ENCODE data around the gene SERPINI2. TPM values are rescaled to one million over a fixed set of nuclear protein-coding genes. Genes with fewer than 3 reads are reported as not detected.
A peak's percentile ranks its signal among the peaks of the same experiment; 100 is the strongest.
"Not testable (repeated sequence)": the region's sequence is repeated elsewhere in the genome, so short reads cannot be mapped to it uniquely, and the experiment has no call there.

SERPINI2 gene
- total and polyA plus RNA-seq, 2 of the 8 experiments (the other 6 are each of a cell fraction or from before 2014, with no cell fraction given): 0.26 TPM; not detected in 1

GRCh38 chr3:167426962-167427361 is 46.9 kb downstream of the SERPINI2 start:
- FAIRE-seq; H4K20me1 ChIP-seq (replicated peaks in 1 of 2; ENCODE audit: control insufficient read depth in 1 of 2, insufficient read depth in 2 of 2, low read length in 2 of 2); H2AK5ac ChIP-seq (ENCODE audit: low read depth, low read length); H2BK15ac ChIP-seq (ENCODE audit: low read length); H4K91ac ChIP-seq (replicated peaks; ENCODE audit: insufficient read length, low read length); H4K8ac ChIP-seq (ENCODE audit: extremely low read depth, insufficient read depth, low read length); H3K36me3 ChIP-seq (ENCODE audit: control insufficient read depth in 2 of 4, insufficient read depth in 4 of 4, low read length in 3 of 4); H3K79me2 ChIP-seq (ENCODE audit: control insufficient read depth in 1 of 2, insufficient read depth in 2 of 2, low read length in 2 of 2); POLR2A ChIA-PET (ENCODE audit: partially characterized antibody); H3K4me3 ChIP-seq (ENCODE audit: extremely low read depth in 1 of 4, insufficient read depth in 2 of 4, low read depth in 3 of 4, low read length in 4 of 4); H3K23me2 ChIP-seq (ENCODE audit: low read depth, low read length); H2BK5ac ChIP-seq (ENCODE audit: low read depth, low read length); H3K56ac ChIP-seq (replicated peaks; ENCODE audit: insufficient read length, low read depth, low read length); H3K4me1 ChIP-seq (replicated peaks in 1 of 4; ENCODE audit: control insufficient read depth in 3 of 4, insufficient read depth in 4 of 4, low read length in 3 of 4); H4K5ac ChIP-seq (ENCODE audit: insufficient read length, low read depth, low read length); H3K4ac ChIP-seq (replicated peaks; ENCODE audit: insufficient read length, low read depth, low read length); H3K79me1 ChIP-seq (ENCODE audit: low read depth, low read length); H2AFZ ChIP-seq (ENCODE audit: low read length); H3K14ac ChIP-seq (ENCODE audit: insufficient read length); H3K18ac ChIP-seq (ENCODE audit: extremely low read depth, low read length); H3K9ac ChIP-seq (replicated peaks in 1 of 4; ENCODE audit: extremely low read depth in 1 of 4, low read depth in 3 of 4, low read length in 3 of 4); H2BK12ac ChIP-seq (ENCODE audit: low read depth, low read length); DNase-seq (ENCODE audit: low read depth in 1 of 2, low spot score in 2 of 2); H3K23ac ChIP-seq (ENCODE audit: insufficient read length); CTCF ChIA-PET (ENCODE audit: partially characterized antibody); H2BK20ac ChIP-seq (ENCODE audit: low read length); H3K27me3 ChIP-seq (replicated peaks in 1 of 4; ENCODE audit: control insufficient read depth in 3 of 4, extremely low read depth in 1 of 4, insufficient read depth in 3 of 4, low read length in 3 of 4); H3K27ac ChIP-seq (ENCODE audit: low read depth, low read length); H3K4me2 ChIP-seq (ENCODE audit: insufficient read depth in 1 of 2, low read depth in 2 of 2, low read length in 2 of 2); H3K9me3 ChIP-seq (ENCODE audit: insufficient read depth in 2 of 2, low read depth in 1 of 2, low read length in 1 of 2); H2BK120ac ChIP-seq (replicated peaks; ENCODE audit: low read depth, low read length): not testable (repeated sequence)
- TF ChIP-seq EP300 (IDR thresholded peaks at IDR 0.05; ENCODE audit: borderline replicate concordance in 1 of 2, low read depth in 2 of 2, low read length in 2 of 2): peak in 1 of 2 experiments; percentile 78; a peak in 1 of 3 replicates
- 85% methylated on average over 3 of the region's 3 CpGs; no CpG with 5 or more reads in 1 of the 2 experiments for WGBS, 2 experiments (ENCODE audit: extremely low coverage in 1 of 2, insufficient coverage in 1 of 2, insufficient read length in 1 of 2, insufficient replicate concordance in 2 of 2, low coverage in 1 of 2, low lambda C conversion rate in 2 of 2, missing lambda C conversion rate in 1 of 2)

DNA sequence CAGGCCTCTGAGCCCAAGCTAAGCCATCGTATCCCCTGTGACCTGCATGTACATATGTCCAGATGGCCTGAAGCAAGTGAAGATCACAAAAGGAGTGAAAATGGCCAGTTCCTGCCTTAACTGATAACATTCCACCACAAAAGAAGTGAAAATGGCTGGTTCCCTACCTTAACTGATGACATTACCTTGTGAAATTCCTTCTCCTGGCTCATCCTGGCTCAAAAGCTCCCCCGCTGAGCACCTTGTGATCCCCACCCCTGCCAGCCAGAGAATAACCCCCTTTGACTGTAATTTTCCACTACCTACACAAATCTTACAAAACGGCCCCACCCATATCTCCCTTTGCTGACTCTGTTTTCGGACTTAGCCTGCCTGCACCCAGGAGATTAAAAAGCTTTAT is 51.4 kb downstream of the SERPINI2 start:
- WGBS, 2 experiments (ENCODE audit: extremely low coverage in 1 of 2, insufficient coverage in 1 of 2, insufficient read length in 1 of 2, insufficient replicate concordance in 2 of 2, low coverage in 1 of 2, low lambda C conversion rate in 2 of 2, missing lambda C conversion rate in 1 of 2): 85% methylated on average over 4 of the region's 4 CpGs; no CpG with 5 or more reads in 1 of the 2 experiments

More for the DNA sequence above, 51.4 kb downstream of the SERPINI2 start:
- H3K36me3 ChIP-seq (ENCODE audit: control insufficient read depth in 2 of 4, insufficient read depth in 4 of 4, low read length in 3 of 4); H2BK120ac ChIP-seq (replicated peaks; ENCODE audit: low read depth, low read length); H2BK20ac ChIP-seq (ENCODE audit: low read length); POLR2A ChIA-PET (ENCODE audit: partially characterized antibody); H2BK5ac ChIP-seq (ENCODE audit: low read depth, low read length); FAIRE-seq; H3K9me3 ChIP-seq (ENCODE audit: insufficient read depth in 2 of 2, low read depth in 1 of 2, low read length in 1 of 2); H3K18ac ChIP-seq (ENCODE audit: extremely low read depth, low read length); H4K20me1 ChIP-seq (replicated peaks in 1 of 2; ENCODE audit: control insufficient read depth in 1 of 2, insufficient read depth in 2 of 2, low read length in 2 of 2); H3K4me2 ChIP-seq (ENCODE audit: insufficient read depth in 1 of 2, low read depth in 2 of 2, low read length in 2 of 2); H2BK12ac ChIP-seq (ENCODE audit: low read depth, low read length); H3K9ac ChIP-seq (replicated peaks in 1 of 4; ENCODE audit: extremely low read depth in 1 of 4, low read depth in 3 of 4, low read length in 3 of 4); H3K14ac ChIP-seq (ENCODE audit: insufficient read length); H3K23ac ChIP-seq (ENCODE audit: insufficient read length); H2AFZ ChIP-seq (ENCODE audit: low read length); H3K4ac ChIP-seq (replicated peaks; ENCODE audit: insufficient read length, low read depth, low read length); H4K91ac ChIP-seq (replicated peaks; ENCODE audit: insufficient read length, low read length); H3K56ac ChIP-seq (replicated peaks; ENCODE audit: insufficient read length, low read depth, low read length); H4K5ac ChIP-seq (ENCODE audit: insufficient read length, low read depth, low read length); H3K4me1 ChIP-seq (replicated peaks in 1 of 4; ENCODE audit: control insufficient read depth in 3 of 4, insufficient read depth in 4 of 4, low read length in 3 of 4); H2AK5ac ChIP-seq (ENCODE audit: low read depth, low read length); H3K23me2 ChIP-seq (ENCODE audit: low read depth, low read length); H3K27ac ChIP-seq (ENCODE audit: low read depth, low read length); H2BK15ac ChIP-seq (ENCODE audit: low read length); DNase-seq (ENCODE audit: low read depth in 1 of 2, low spot score in 2 of 2); H3K4me3 ChIP-seq (ENCODE audit: extremely low read depth in 1 of 4, insufficient read depth in 2 of 4, low read depth in 3 of 4, low read length in 4 of 4); H3K79me1 ChIP-seq (ENCODE audit: low read depth, low read length); H4K8ac ChIP-seq (ENCODE audit: extremely low read depth, insufficient read depth, low read length); H3K79me2 ChIP-seq (ENCODE audit: control insufficient read depth in 1 of 2, insufficient read depth in 2 of 2, low read length in 2 of 2); H3K27me3 ChIP-seq (replicated peaks in 1 of 4; ENCODE audit: control insufficient read depth in 3 of 4, extremely low read depth in 1 of 4, insufficient read depth in 3 of 4, low read length in 3 of 4): not testable (repeated sequence)
- CTCF ChIA-PET (ENCODE audit: partially characterized antibody): interaction anchor here (1.3 to 5.8 kb wide), 3 partner anchors 14 to 319 kb away, joined by 4 to 24 read pairs (median 5); partner anchors contain the start of gene ZBBX

Measured in H1 (cell line).